Thymus (tissue), 11 donors: ENCODE measurements around the gene MAPK7. TPM values are rescaled to one million over a fixed set of nuclear protein-coding genes. Genes with fewer than 3 reads are reported as not detected.
"Not testable (repeated sequence)": the region's sequence is repeated elsewhere in the genome, so short reads cannot be mapped to it uniquely, and the experiment has no call there.

ENCODE experiments used
- DNase-seq, 9 donors: peaks; one replicate each; pipeline ENCODE4 v3.0.0-alpha.2; 2013; ENCODE audit warnings: low spot score in 9 of 9, low read depth in 6 of 9, missing footprints in 1 of 9
- H3K27ac ChIP-seq, 2 donors: one replicate each; pipeline ENCODE4 v1.5.1; 2013; ENCODE audit warnings: control low read depth in 1 of 2, low read depth in 1 of 2, low read length in 1 of 2, mild to moderate bottlenecking in 1 of 2, moderate library complexity in 1 of 2
- H3K27me3 ChIP-seq, 2 donors: one replicate each; pipeline ENCODE4 v1.5.1; 2013; ENCODE audit warnings: low read length in 1 of 2; ENCODE audit not compliant: control insufficient read depth in 2 of 2, insufficient read depth in 1 of 2
- H3K36me3 ChIP-seq, 2 donors: one replicate each; pipeline ENCODE4 v1.5.1; 2013; ENCODE audit warnings: low read length in 1 of 2, mild to moderate bottlenecking in 1 of 2, moderate library complexity in 1 of 2; ENCODE audit not compliant: control insufficient read depth in 2 of 2, insufficient read depth in 2 of 2
- H3K4me1 ChIP-seq, 2 donors: one replicate each; pipeline ENCODE4 v1.5.1; 2013; ENCODE audit warnings: low read length in 2 of 2; ENCODE audit not compliant: control insufficient read depth in 2 of 2, insufficient read depth in 2 of 2
- H3K4me3 ChIP-seq, 2 donors: one replicate each; pipeline ENCODE4 v1.5.1; 2013; ENCODE audit warnings: low read length in 2 of 2, control low read depth in 1 of 2, mild to moderate bottlenecking in 1 of 2
- H3K9me3 ChIP-seq, 2 donors: one replicate each; pipeline ENCODE4 v1.5.1; 2013; ENCODE audit warnings: low read length in 1 of 2, mild to moderate bottlenecking in 1 of 2; ENCODE audit not compliant: control insufficient read depth in 2 of 2, insufficient read depth in 1 of 2
- WGBS: extraction: QIAGEN DNeasy Blood & Tissue Kit; methylation state at CpG from one replicate; pipeline ENCODE4 v1.1.7; 2013; 5-methylcytosine and 5-hydroxymethylcytosine counted together
- polyA plus RNA-seq: library from polyadenylated mRNA; stranded (reverse); fragments of 200-250 nt; gene quantifications from one replicate; pipeline ENCODE4 v1.2.3, GENCODE V29; 2013
- total RNA-seq: library from RNA; stranded (reverse); fragments of 120-200 nt; gene quantifications from one replicate; pipeline ENCODE4 v1.2.4, GENCODE V29; 2013
- donor health status: healthy.

The MAPK7 gene
- total and polyA plus RNA-seq, 2 donors = 3.3 to 13.7 TPM

GRCh38 chr17:19346351-19347255 lies 31.7 kb upstream of the MAPK7 start:
- Histone ChIP-seq H3K4me1 (no peaks in the 10 kb centered on the region), H3K27ac (no peak overlapping the region)
- no peak for DNase-seq

DNA sequence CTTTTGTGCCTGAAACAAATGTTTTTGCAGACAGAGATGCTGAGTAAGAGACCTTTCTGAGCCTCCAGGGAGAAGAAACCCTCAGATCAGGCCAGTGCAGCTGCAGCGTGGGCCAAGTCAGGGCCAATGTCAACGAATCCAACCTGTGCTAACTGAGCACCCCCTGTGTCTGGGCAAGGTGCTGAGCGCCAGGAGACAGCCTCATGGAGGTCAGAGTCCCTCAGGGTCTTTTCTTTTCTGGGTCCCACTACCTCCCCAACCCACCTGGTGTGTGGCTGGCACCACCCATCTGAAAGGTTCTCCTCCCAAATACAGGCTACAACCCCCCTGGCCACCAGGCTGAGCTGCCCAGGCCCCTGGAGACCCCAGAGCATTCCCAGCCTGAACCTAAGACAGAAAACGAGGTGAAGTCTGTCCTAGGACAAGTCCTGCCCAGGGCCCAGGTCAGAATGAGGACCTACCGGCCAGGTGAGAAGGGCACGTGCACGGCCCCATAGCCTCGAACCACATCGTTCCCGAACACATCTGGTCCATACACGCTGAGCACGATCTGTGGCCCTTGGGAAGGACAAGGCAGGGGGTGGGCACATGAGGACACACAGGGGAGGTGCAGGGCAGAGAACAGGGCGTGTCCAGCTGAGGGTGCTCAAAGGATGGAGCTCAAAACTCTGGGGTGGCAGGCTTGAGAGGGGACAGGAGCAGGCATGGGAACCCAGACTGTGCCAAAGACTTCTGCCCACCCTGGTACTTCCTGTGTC lies 30.8 kb upstream of the MAPK7 start:
- Histone ChIP-seq H3K36me3 (no peaks in the 10 kb centered on the region), H3K4me3 (no peak overlapping the region), H3K9me3 (no peaks in the 10 kb centered on the region), H3K27ac (no peak overlapping the region), H3K27me3 (peaks cover 0 to 26% of the 10 kb centered on the region in 2 donors), H3K4me1 (no peaks in the 10 kb centered on the region)
- WGBS = 95% methylated on average over 13 of the region's 13 CpGs
- DNase-seq = no peak

More at GRCh38 chr17:19346351-19347255, 31.7 kb upstream of the MAPK7 start:
- H3K9me3 ChIP-seq = no peaks in the 10 kb centered on the region
- H3K4me3 ChIP-seq = no peak overlapping the region
- H3K36me3 ChIP-seq = no peaks in the 10 kb centered on the region
- peaks cover 0 to 28% of the 10 kb centered on the region in 2 donors for H3K27me3 ChIP-seq
- WGBS = 91% methylated on average over 19 of the region's 19 CpGs

- Histone ChIP-seq H3K27ac (no peak overlapping the region), H3K36me3 (no peaks in the 10 kb centered on the region), H3K4me1 (no peaks in the 10 kb centered on the region), H3K4me3 (no peak overlapping the region), H3K27me3 (peaks cover 0 to 22% of the 10 kb centered on the region in 2 donors), H3K9me3 (no peaks in the 10 kb centered on the region)
- DNase-seq = no peak
- WGBS = 95% methylated on average over 9 of the region's 9 CpGs
Observed at GRCh38 chr17:19348081-19348650, 30.1 kb upstream of the MAPK7 start.

DNA sequence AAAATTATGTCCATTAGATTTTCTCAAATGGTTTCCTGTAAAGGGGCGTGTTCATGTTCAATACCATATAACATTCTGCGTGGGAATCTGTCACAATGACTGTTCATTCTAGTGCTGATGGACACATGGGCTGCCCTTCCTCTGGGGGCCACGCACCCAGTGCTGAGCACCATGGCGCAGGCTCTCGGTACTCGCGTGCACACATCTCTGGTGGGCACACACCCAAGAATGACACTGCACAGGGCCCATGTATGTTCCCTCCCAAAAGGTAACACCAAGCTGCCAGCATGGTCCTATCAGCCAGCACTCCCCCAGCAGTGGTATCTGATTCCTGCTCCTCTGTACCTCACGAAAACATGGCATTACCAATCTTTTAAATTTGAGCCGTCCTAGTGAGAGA lies 29.5 kb upstream of the MAPK7 start:
- Histone ChIP-seq H3K4me3 (no peak overlapping the region), H3K36me3 (no peaks in the 10 kb centered on the region), H3K9me3 (no peaks in the 10 kb centered on the region), H3K4me1 (no peaks in the 10 kb centered on the region), H3K27ac (no peak overlapping the region), H3K27me3 (peaks cover 0 to 20% of the 10 kb centered on the region in 2 donors)
- WGBS = 97% methylated on average over 9 of the region's 9 CpGs
- no peak for DNase-seq

DNA sequence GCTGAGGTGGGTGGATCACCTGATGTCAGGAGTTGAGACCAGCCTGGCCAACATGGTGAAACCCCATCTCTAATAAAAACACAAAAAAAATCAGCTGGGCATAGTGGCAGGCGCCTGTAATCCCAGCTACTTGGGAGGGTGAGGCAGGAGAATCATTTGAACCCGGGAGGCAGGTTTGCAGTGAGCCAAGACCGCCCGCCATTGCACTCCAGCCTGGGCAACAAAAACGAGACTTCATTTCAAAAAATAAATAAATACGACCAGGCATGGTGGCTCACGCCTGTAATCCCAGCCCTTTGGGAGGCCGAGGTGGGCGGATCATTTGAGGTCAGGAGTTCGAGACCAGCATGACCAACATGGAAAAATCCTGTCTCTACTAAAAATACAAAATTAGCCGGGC lies 24.9 kb upstream of the MAPK7 start:
- not testable (repeated sequence) for H3K27ac ChIP-seq, H3K4me1 ChIP-seq, H3K36me3 ChIP-seq, H3K9me3 ChIP-seq, DNase-seq, H3K4me3 ChIP-seq
- peaks cover 0 to 14% of the 10 kb centered on the region in 2 donors for H3K27me3 ChIP-seq
- 97% methylated on average over 11 of the region's 11 CpGs for WGBS

- H3K4me1 ChIP-seq = no peaks in the 10 kb centered on the region
- DNase-seq = no peak
- H3K27ac ChIP-seq = no peak overlapping the region
- H3K36me3 ChIP-seq = no peaks in the 10 kb centered on the region
- H3K27me3 ChIP-seq = peaks cover 0 to 26% of the 10 kb centered on the region in 2 donors
- 83% methylated on average over 6 of the region's 6 CpGs for WGBS
- no peak overlapping the region for H3K4me3 ChIP-seq
- no peaks in the 10 kb centered on the region for H3K9me3 ChIP-seq
Observed at GRCh38 chr17:19354748-19355147, 23.6 kb upstream of the MAPK7 start.

- peaks cover 6 to 50% of the 10 kb centered on the region in 2 donors for H3K27me3 ChIP-seq
Observed at GRCh38 chr17:19357351-19357750, 20.9 kb upstream of the MAPK7 start.

DNA sequence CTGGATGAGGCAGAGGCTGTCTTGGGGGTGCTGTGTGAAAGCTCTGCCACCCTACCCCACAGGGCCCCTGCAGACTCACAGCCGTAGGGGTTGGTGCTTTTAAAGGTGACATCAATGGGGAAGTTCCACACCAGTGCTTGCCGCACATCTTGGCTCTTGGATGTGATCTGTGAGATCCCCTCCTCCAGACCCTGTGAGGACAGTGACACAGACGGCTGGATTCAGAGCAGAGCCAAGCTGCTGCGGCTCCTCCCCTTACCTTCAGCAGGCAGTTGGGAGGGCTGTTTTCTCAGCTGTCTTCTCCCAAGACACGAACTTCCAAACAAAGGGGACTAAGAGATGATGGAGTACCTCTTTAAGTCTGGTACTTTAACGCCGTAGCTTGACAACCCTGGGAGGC lies 20.5 kb upstream of the MAPK7 start:
- WGBS = 90% methylated on average over 7 of the region's 7 CpGs

More at GRCh38 chr17:19357351-19357750, 20.9 kb upstream of the MAPK7 start:
- Histone ChIP-seq H3K27ac (no peak overlapping the region), H3K9me3 (no peaks in the 10 kb centered on the region), H3K4me3 (no peak overlapping the region), H3K36me3 (no peaks in the 10 kb centered on the region), H3K4me1 (peaks cover 4 to 6% of the 10 kb centered on the region in 2 donors)
- 95% methylated on average over 7 of the region's 7 CpGs for WGBS
- DNase-seq = no peak

GRCh38 chr17:19359151-19359550 lies 19.1 kb upstream of the MAPK7 start:
- H3K4me1 ChIP-seq = peaks cover 4 to 17% of the 10 kb centered on the region in 2 donors
- no peaks in the 10 kb centered on the region for H3K9me3 ChIP-seq
- no peak overlapping the region for H3K27ac ChIP-seq
- DNase-seq = no peak
- H3K27me3 ChIP-seq = peaks cover 11 to 60% of the 10 kb centered on the region in 2 donors
- H3K36me3 ChIP-seq = no peaks in the 10 kb centered on the region
- no peak overlapping the region for H3K4me3 ChIP-seq
- WGBS = 95% methylated on average over 7 of the region's 7 CpGs

More for the DNA sequence above, 20.5 kb upstream of the MAPK7 start:
- Histone ChIP-seq H3K4me1 (peaks cover 4 to 7% of the 10 kb centered on the region in 2 donors), H3K27ac (no peak overlapping the region), H3K27me3 (peaks cover 6 to 51% of the 10 kb centered on the region in 2 donors), H3K9me3 (no peaks in the 10 kb centered on the region), H3K36me3 (no peaks in the 10 kb centered on the region), H3K4me3 (no peak overlapping the region)
- no peak for DNase-seq
